GM12865 (cell line): ENCODE data around the gene CHSY1.

ENCODE experiments used
- DNase-seq: peaks from one replicate; pipeline ENCODE4 v3.0.0; 2010; ENCODE audit warnings: low read depth
- H3K4me3 ChIP-seq: 2 replicates; pipeline ENCODE4 v1.5.1; 2011; ENCODE audit warnings: mild to moderate bottlenecking, low read depth, low read length, control low read depth
- TF ChIP-seq, protein P1 (sequence below): IDR thresholded peaks from 2 replicates; pipeline ENCODE4 v1.5.1; 2011; ENCODE audit warnings: low read length, control low read depth, low read depth, inconsistent platforms; ENCODE audit not compliant: insufficient read depth; ENCODE audit errors: missing control alignments

Gene CHSY1

DNA sequence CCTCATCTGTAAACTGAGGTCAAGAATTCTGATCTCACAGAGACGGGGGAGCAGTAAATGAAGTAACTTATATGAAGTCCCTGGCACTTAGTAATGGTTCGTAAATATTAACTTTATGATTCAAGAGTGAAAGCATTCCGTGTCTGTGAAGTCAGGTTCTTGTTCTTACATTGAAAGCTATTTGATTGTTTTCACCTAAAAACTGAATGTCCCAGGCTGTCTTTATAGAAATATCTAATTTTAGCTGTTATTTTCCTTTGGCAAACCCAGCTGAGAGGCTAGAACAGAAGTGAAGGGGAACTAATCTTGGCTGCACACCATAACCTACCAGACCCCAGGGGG lies 84.5 kb downstream of the CHSY1 start:
- no peak overlapping the region for H3K4me3 ChIP-seq
- TF ChIP-seq, protein P1, sequence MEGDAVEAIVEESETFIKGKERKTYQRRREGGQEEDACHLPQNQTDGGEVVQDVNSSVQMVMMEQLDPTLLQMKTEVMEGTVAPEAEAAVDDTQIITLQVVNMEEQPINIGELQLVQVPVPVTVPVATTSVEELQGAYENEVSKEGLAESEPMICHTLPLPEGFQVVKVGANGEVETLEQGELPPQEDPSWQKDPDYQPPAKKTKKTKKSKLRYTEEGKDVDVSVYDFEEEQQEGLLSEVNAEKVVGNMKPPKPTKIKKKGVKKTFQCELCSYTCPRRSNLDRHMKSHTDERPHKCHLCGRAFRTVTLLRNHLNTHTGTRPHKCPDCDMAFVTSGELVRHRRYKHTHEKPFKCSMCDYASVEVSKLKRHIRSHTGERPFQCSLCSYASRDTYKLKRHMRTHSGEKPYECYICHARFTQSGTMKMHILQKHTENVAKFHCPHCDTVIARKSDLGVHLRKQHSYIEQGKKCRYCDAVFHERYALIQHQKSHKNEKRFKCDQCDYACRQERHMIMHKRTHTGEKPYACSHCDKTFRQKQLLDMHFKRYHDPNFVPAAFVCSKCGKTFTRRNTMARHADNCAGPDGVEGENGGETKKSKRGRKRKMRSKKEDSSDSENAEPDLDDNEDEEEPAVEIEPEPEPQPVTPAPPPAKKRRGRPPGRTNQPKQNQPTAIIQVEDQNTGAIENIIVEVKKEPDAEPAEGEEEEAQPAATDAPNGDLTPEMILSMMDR = no peak
- no peak for DNase-seq

DNA sequence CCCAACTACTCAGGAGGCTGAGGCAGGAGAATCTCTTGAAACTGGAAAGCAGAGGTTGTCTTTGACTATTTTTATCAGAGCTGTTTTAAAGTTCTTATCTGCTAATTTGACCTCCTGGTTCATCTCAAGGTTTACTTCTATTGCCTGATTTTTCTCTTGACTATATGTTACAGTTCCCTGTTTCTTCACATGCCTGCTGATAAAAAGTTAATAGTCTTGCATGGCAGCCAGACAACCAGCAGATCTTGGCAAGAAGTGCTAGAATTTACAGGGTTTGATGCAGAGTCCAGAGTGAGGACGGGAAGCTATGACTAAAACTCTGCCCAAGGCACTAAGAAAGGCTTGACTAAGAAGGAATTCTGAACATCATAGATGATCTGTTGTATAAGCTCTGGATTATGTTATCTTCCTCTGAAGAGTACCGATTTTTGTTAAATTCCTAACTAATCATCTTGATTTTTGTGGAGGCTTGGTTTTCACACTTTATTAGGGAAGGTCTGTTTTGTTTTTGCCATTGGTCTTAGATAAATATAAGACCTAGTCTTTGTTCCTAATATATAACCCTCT lies 85.9 kb downstream of the CHSY1 start:
- TF ChIP-seq, protein P1 = no peak
- no peak overlapping the region for H3K4me3 ChIP-seq
- no peak for DNase-seq

DNA sequence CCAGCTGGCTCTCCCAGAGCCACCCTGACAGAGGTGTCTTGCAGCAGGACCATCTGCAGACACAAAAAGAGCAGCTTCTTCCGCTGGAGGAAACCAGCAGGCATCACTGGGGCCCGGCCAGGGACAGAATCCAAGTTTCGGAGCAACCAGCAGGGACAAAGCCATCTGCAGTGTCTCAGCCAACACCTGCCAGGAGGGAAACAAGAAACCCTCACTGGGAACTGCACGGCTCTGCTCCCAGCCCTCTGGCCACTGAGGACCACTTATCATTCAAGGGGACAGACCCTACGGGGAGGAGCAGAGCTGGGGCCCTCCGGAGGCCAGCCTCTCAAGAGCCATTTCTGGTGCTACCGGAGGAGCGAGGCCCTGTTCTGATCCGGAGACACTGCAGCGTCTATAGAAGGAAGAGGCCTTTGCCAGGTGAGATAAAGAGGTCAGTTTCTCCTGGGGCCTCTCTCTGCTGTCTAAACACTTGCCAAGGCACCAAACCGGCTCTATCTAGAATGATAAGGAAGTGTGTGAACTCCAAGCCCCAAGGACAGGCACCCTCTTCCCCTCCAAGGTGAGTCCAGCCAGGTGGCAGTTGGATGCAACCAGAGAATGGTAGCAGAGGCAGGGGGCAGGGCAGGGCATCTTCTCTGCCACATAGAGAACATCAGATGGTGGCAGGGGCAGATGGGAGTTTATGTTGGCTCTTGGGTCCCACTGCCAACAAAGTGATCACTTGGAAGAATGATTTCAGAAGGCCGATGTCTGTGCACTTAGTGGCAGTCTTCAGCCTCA lies 89.0 kb downstream of the CHSY1 start:
- no peak overlapping the region for H3K4me3 ChIP-seq
- TF ChIP-seq, protein P1 = no peak
- no peak for DNase-seq

DNA sequence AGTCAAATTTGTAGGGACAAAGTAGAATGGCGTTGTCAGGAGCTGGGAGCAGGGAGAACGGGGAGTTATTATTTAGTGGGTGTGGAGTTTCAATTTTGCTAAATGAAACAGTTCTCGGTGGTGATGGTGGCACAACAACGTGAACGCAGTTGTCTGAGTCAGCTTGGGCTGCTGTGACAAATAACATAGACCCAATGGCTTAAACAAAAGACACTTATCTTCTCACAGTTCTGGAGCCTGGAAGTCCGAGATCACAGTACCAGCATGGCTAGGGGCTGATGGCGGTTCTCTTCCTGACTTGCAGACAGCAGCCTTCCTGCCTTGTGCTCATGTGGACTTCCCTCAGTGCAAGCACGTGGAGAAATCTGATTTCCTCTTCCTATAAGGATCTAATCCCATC lies 90.2 kb downstream of the CHSY1 start:
- TF ChIP-seq, protein P1 = no peak
- peak; percentile 45 for DNase-seq
- H3K4me3 ChIP-seq = no peak overlapping the region

DNA sequence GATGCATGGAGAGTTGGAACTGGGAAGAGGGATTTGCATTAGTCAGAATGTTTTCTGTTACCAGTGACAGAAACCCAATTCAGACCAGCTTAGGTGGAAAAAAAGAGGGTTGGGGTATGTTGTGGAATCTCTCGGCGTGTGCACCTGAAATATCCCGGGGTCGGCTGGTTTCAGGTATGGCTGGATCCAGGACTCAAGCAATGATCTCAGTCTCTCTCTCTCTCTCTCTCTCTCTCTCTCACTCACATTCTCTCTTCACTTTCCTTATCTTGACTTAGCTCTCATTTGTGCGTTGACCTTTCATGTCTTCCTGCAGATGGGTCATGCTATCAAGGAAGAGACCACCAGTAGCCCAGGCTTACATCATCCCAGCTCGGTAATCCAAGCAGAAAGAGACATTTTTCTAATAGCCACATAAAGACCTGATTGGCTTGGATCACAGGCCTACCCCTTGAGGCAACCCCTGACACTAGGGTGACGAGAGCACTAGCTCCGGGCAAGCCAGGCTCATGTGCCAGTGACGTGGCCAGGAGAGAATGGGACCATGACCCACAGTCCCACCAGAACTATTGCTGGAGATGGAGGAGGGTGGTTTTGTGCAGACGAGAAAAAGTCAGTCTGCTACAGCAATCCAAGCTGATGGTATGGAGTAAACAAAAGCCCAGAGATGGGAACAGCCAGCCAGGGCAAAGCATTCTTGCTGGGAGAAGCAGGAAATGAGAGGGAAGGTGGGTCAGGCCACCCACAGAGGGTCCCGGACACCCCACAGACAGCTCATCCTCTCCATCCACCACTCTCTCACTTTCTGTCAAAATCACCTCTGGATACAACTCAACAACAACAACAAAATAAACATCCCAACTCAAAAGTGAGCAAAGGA lies 91.7 kb downstream of the CHSY1 start:
- TF ChIP-seq, protein P1 = no peak
- DNase-seq = no peak
- no peak overlapping the region for H3K4me3 ChIP-seq

DNA sequence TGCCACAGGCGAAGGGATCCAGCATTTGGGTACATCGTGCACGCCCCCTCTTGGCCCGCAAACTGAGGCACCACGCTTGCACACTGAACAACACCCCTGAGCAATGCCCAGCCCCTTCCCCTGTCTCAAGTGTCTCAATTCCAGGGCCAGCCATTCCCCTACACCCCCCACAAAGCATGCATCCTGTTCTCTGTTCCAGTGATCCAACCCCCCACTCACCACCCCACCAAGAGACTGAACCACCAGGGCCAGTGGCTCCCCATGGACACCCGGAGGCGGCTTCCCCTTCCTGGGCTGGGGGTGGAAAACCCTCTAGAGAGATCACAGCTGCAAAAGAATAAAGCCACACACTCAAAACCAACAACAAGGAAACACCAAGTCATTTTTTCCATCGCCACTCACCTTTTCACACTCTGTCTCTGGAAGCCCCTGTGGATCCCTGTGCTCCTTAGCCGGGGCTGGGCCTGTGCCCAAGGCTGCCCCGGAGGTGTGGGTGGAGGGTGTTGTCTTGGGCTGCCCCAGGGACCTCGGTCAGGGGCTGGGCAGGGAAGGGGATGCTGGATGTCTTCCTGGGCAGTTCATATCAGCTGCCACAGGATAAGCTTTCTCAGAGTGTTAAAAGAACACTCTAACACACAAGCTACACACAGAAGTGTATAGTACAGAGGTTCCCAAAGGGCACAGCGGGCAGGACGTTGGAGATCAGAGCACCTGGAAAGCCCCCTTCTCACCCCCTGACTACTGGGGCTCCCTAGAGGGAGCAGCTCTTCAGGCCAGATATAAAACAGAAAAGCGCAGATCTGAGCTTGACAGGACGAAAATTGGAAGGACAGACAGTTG lies 92.5 kb downstream of the CHSY1 start:
- DNase-seq = no peak
- no peak overlapping the region for H3K4me3 ChIP-seq
- TF ChIP-seq, protein P1 = no peak
